Measurements from ENCODE around the gene TCERG1.

DNA sequence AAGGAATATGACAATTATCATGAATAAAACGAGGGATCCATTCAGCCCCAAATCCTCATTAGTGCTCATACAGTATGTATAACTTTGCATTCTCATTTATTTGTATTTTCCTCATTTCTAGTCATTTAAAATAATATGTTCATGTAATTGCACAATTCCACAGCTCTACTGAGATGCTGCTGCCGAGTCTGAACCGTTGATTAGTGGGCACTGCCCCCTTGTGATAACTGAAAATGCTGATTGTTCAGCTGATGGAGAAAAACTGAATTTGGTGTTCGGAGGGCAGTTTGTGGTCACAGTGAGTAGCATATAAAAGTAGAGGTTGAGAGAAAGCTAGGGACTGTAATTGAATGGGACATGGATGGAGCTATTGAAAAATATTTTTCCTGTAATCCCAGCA lies 81.1 kb downstream of the TCERG1 start:
- TF ChIP-seq, protein P1, sequence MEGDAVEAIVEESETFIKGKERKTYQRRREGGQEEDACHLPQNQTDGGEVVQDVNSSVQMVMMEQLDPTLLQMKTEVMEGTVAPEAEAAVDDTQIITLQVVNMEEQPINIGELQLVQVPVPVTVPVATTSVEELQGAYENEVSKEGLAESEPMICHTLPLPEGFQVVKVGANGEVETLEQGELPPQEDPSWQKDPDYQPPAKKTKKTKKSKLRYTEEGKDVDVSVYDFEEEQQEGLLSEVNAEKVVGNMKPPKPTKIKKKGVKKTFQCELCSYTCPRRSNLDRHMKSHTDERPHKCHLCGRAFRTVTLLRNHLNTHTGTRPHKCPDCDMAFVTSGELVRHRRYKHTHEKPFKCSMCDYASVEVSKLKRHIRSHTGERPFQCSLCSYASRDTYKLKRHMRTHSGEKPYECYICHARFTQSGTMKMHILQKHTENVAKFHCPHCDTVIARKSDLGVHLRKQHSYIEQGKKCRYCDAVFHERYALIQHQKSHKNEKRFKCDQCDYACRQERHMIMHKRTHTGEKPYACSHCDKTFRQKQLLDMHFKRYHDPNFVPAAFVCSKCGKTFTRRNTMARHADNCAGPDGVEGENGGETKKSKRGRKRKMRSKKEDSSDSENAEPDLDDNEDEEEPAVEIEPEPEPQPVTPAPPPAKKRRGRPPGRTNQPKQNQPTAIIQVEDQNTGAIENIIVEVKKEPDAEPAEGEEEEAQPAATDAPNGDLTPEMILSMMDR (IDR thresholded peaks at IDR 0.05) = no peak
- no peak for TF ChIP-seq POLR2A (IDR thresholded peaks at IDR 0.05)

Measured in ovary (tissue), 3 donors.